ENCODE data around the gene USP24. TPM values are rescaled to one million over a fixed set of nuclear protein-coding genes. Genes with fewer than 3 reads are reported as not detected.

USP24 gene
- total RNA-seq, 1 experiment from 2014 or later: 54.6 TPM

GRCh38 chr1:55068638-55069037, 146.5 kb downstream of the USP24 start:
- BruUV-seq (replicated peaks): TSS peak; percentile 33
- DNase-seq (ENCODE audit: low spot score): no peak
- Histone ChIP-seq H3K27me3 (replicated peaks; ENCODE audit: insufficient read depth, low read depth, low read length, poor library complexity) (no peaks in the 10 kb centered on the region), H3K4me1 (ENCODE audit: insufficient read depth, low read length, poor library complexity, severe bottlenecking) (no peaks in the 10 kb centered on the region), H3K36me3 (ENCODE audit: insufficient read depth, low read length, poor library complexity, severe bottlenecking) (peaks cover 67% of the 10 kb centered on the region), H3K9me3 (ENCODE audit: low read depth, low read length, poor library complexity, severe bottlenecking) (no peaks in the 10 kb centered on the region), H3K4me3 (ENCODE audit: low read depth, low read length, poor library complexity, severe bottlenecking) (no peak overlapping the region), H3K27ac (ENCODE audit: low read depth, low read length, poor library complexity, severe bottlenecking) (no peak overlapping the region)
- ChIA-PET CTCF (no interaction called here), POLR2A (ENCODE audit: low non-redundant PET) (no interaction called here)
- TF ChIP-seq EZH2 (IDR thresholded peaks at IDR 0.05; ENCODE audit: borderline replicate concordance, low read depth, low read length, poor library complexity, severe bottlenecking) (no peak), CTCF (conservative IDR thresholded peaks at IDR 0.05; ENCODE audit: low read depth, low read length) (no peak)
- intact Hi-C loops (cut with micrococcal nuclease; ENCODE audit: unreplicated experiment): no loop called here

GRCh38 chr1:55067914-55068313, 147.2 kb downstream of the USP24 start:
- H3K36me3 ChIP-seq (ENCODE audit: insufficient read depth, low read length, poor library complexity, severe bottlenecking): peaks cover 60% of the 10 kb centered on the region
- no peak for DNase-seq (ENCODE audit: low spot score)
- no TSS peak for BruUV-seq (replicated peaks)
- no peaks in the 10 kb centered on the region for H3K4me1 ChIP-seq (ENCODE audit: insufficient read depth, low read length, poor library complexity, severe bottlenecking)
- TF ChIP-seq EZH2 (IDR thresholded peaks at IDR 0.05; ENCODE audit: borderline replicate concordance, low read depth, low read length, poor library complexity, severe bottlenecking) (no peak), CTCF (conservative IDR thresholded peaks at IDR 0.05; ENCODE audit: low read depth, low read length) (no peak)
- no peak overlapping the region for H3K4me3 ChIP-seq (ENCODE audit: low read depth, low read length, poor library complexity, severe bottlenecking)
- intact Hi-C loops (cut with micrococcal nuclease; ENCODE audit: unreplicated experiment): no loop called here
- no peak overlapping the region for H3K27ac ChIP-seq (ENCODE audit: low read depth, low read length, poor library complexity, severe bottlenecking)
- POLR2A ChIA-PET (ENCODE audit: low non-redundant PET): no interaction called here
- H3K27me3 ChIP-seq (replicated peaks; ENCODE audit: insufficient read depth, low read depth, low read length, poor library complexity): no peaks in the 10 kb centered on the region
- CTCF ChIA-PET: no interaction called here
- no peaks in the 10 kb centered on the region for H3K9me3 ChIP-seq (ENCODE audit: low read depth, low read length, poor library complexity, severe bottlenecking)

- TF ChIP-seq EZH2 (IDR thresholded peaks at IDR 0.05; ENCODE audit: borderline replicate concordance, low read depth, low read length, poor library complexity, severe bottlenecking): no peak
- TF ChIP-seq CTCF (conservative IDR thresholded peaks at IDR 0.05; ENCODE audit: low read depth, low read length): no peak
- ChIA-PET CTCF (no interaction called here), POLR2A (ENCODE audit: low non-redundant PET) (no interaction called here)
- peaks cover 52% of the 10 kb centered on the region for H3K36me3 ChIP-seq (ENCODE audit: insufficient read depth, low read length, poor library complexity, severe bottlenecking)
- no peak overlapping the region for H3K4me3 ChIP-seq (ENCODE audit: low read depth, low read length, poor library complexity, severe bottlenecking)
- no peak overlapping the region for H3K27ac ChIP-seq (ENCODE audit: low read depth, low read length, poor library complexity, severe bottlenecking)
- no peaks in the 10 kb centered on the region for H3K4me1 ChIP-seq (ENCODE audit: insufficient read depth, low read length, poor library complexity, severe bottlenecking)
- H3K27me3 ChIP-seq (replicated peaks; ENCODE audit: insufficient read depth, low read depth, low read length, poor library complexity): no peaks in the 10 kb centered on the region
- no TSS peak for BruUV-seq (replicated peaks)
- DNase-seq (ENCODE audit: low spot score): no peak
- H3K9me3 ChIP-seq (ENCODE audit: low read depth, low read length, poor library complexity, severe bottlenecking): no peaks in the 10 kb centered on the region
- intact Hi-C loops (cut with micrococcal nuclease; ENCODE audit: unreplicated experiment): no loop called here
Observed at GRCh38 chr1:55067022-55067778, 148.0 kb downstream of the USP24 start.
